Measurements from ENCODE around the gene LRFN3. TPM values are rescaled to one million over a fixed set of nuclear protein-coding genes. Genes with fewer than 3 reads are reported as not detected.

LRFN3 gene
- total and polyA plus RNA-seq, 2 of the 13 experiments (the other 11 are each of a cell fraction or from before 2014, with no cell fraction given): 0.74 to 1.6 TPM

GRCh38 chr19:35931161-35931873, 4.9 kb upstream of the LRFN3 start (continued):
- TF ChIP-seq GFI1 (CRISPR knock-in tag; IDR thresholded peaks at IDR 0.05; ENCODE audit: borderline replicate concordance) (no peak; the same call in 1 of the 2 replicates), ZFP41 (CRISPR knock-in tag; IDR thresholded peaks at IDR 0.05; ENCODE audit: borderline replicate concordance) (0 out of 2 replicates have a peak, but pooled peaks have one; percentile 53), MYPOP (CRISPR knock-in tag; IDR thresholded peaks at IDR 0.05) (no peak), ZNF232 (CRISPR knock-in tag; IDR thresholded peaks at IDR 0.05; ENCODE audit: borderline replicate concordance) (no peak), ELK4 (CRISPR knock-in tag; IDR thresholded peaks at IDR 0.05; ENCODE audit: borderline replicate concordance) (peak; percentile 58; the same call in 1 of the 2 replicates), YEATS2 (CRISPR knock-in tag; IDR thresholded peaks at IDR 0.05; ENCODE audit: borderline replicate concordance) (peak; percentile 97), CBFB (CRISPR knock-in tag; IDR thresholded peaks at IDR 0.05) (peak; percentile 83), DPF2 (CRISPR knock-in tag; IDR thresholded peaks at IDR 0.05; ENCODE audit: borderline replicate concordance, low read depth) (peak; percentile 29; the same call in 1 of the 2 replicates), CCDC6 (CRISPR knock-in tag; IDR thresholded peaks at IDR 0.05) (no peak), ZNF343 (CRISPR knock-in tag; IDR thresholded peaks at IDR 0.05) (no peak), ATM (IDR thresholded peaks at IDR 0.05; ENCODE audit: borderline replicate concordance) (no peak), PITX1 (CRISPR knock-in tag; IDR thresholded peaks at IDR 0.05) (no peak; the same call in 1 of the 2 replicates), ZNF543 (CRISPR knock-in tag; IDR thresholded peaks at IDR 0.05) (0 out of 2 replicates have a peak, but pooled peaks have one; percentile 55), MAFG (CRISPR knock-in tag; IDR thresholded peaks at IDR 0.05) (no peak), JDP2 (CRISPR knock-in tag; IDR thresholded peaks at IDR 0.05; ENCODE audit: borderline replicate concordance) (no peak), KMT2A (CRISPR knock-in tag; IDR thresholded peaks at IDR 0.05) (0 out of 2 replicates have a peak, but pooled peaks have one; percentile 34), HES4 (CRISPR knock-in tag; IDR thresholded peaks at IDR 0.05; ENCODE audit: borderline replicate concordance) (no peak), KDM2A (CRISPR knock-in tag; IDR thresholded peaks at IDR 0.05; ENCODE audit: borderline replicate concordance, low read depth) (peak; percentile 95), ZNF350 (CRISPR knock-in tag; IDR thresholded peaks at IDR 0.05; ENCODE audit: borderline replicate concordance, low read depth) (peak; percentile 96), ZNF577 (CRISPR knock-in tag; IDR thresholded peaks at IDR 0.05; ENCODE audit: borderline replicate concordance, low read depth) (no peak), PHF8 (CRISPR knock-in tag; IDR thresholded peaks at IDR 0.05) (peak; percentile 59), FOXP1 (IDR thresholded peaks at IDR 0.05) (no peak), FOXP1 (CRISPR knock-in tag; IDR thresholded peaks at IDR 0.05) (no peak), SRSF4 (IDR thresholded peaks at IDR 0.05; ENCODE audit: low read depth, low read length, poor library complexity, severe bottlenecking) (no peak), NFE2L2 (IDR thresholded peaks at IDR 0.05; ENCODE audit: low read length) (no peak)
- TF ChIP-seq, protein P1, sequence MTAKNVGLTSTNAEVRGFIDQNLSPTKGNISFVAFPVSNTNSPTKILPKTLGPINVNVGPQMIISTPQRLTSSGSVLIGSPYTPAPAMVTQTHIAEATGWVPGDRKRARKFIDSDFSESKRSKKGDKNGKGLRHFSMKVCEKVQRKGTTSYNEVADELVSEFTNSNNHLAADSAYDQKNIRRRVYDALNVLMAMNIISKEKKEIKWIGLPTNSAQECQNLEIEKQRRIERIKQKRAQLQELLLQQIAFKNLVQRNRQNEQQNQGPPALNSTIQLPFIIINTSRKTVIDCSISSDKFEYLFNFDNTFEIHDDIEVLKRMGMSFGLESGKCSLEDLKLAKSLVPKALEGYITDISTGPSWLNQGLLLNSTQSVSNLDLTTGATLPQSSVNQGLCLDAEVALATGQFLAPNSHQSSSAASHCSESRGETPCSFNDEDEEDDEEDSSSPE (CRISPR knock-in tag; IDR thresholded peaks at IDR 0.05): peak; percentile 90
- TF ChIP-seq, protein P2, sequence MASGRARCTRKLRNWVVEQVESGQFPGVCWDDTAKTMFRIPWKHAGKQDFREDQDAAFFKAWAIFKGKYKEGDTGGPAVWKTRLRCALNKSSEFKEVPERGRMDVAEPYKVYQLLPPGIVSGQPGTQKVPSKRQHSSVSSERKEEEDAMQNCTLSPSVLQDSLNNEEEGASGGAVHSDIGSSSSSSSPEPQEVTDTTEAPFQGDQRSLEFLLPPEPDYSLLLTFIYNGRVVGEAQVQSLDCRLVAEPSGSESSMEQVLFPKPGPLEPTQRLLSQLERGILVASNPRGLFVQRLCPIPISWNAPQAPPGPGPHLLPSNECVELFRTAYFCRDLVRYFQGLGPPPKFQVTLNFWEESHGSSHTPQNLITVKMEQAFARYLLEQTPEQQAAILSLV (CRISPR knock-in tag; IDR thresholded peaks at IDR 0.05; ENCODE audit: borderline replicate concordance): peak; percentile 91; the same call in 1 of the 2 replicates

All from HepG2 (cell line).